GM12878 (cell line): Measurements from ENCODE around the gene KIAA1328. TPM values are rescaled to one million over a fixed set of nuclear protein-coding genes. Genes with fewer than 3 reads are reported as not detected.

Source experiments
- POU2F2 ChIP-seq: IDR thresholded peaks from 3 replicates; pipeline ENCODE4 v1.6.1; 2011; ENCODE audit warnings: low read depth, mild to moderate bottlenecking, low read length, borderline replicate concordance
- SMAD5 ChIP-seq: IDR thresholded peaks from 2 replicates; pipeline ENCODE4 v1.6.1; 2016; ENCODE audit warnings: antibody characterized with exemption, low read depth
- STAT1 ChIP-seq: fragments of 450-650 bp; conservative IDR thresholded peaks from 2 replicates; pipeline ENCODE4 v1.6.1; 2014; ENCODE audit warnings: antibody characterized with exemption, mild to moderate bottlenecking
- polyA plus RNA-seq, 11 experiments: library from polyadenylated mRNA; depleted of rRNA in 4 of 11; unstranded in 6 of 11; stranded (reverse) in 5 of 11; fragments of >200 nt; fragmentation: Nextera tagmentation in 4 of 11; fragmentation: Illumina TruSeq in 1 of 11; extraction: Ambion mirVana in 4 of 11; extraction: Trizol in 1 of 11; gene quantifications; 1 replicate in 1 of 11; 2 replicates in 10 of 11; pipeline versions ENCODE4 v1.2.1 to v1.2.3, GENCODE V29; 2011 to 2016; ENCODE audit warnings: inconsistent platforms in 2 of 11, missing spikeins in 2 of 11, low read depth in 1 of 11
- total RNA-seq, 4 experiments: library from RNA; depleted of rRNA in 3 of 4; stranded (reverse); fragments of >200 nt in 3 of 4; fragmentation: Illumina TruSeq in 1 of 4; extraction: Trizol in 1 of 4; gene quantifications; 2 replicates each; pipeline versions ENCODE4 v1.2.1 to v1.2.3, GENCODE V29; 2013 to 2021
- TF ChIP-seq, protein P1 (sequence below): IDR thresholded peaks from 2 replicates; pipeline ENCODE4 v1.6.1; 2012; ENCODE audit warnings: low read depth, low read length, improper control_type of control experiment
- TF ChIP-seq, protein P2 (sequence below): IDR thresholded peaks from 2 replicates; pipeline ENCODE4 v1.6.1; 2012; ENCODE audit warnings: improper control_type of control experiment, low read depth, low read length; ENCODE audit not compliant: insufficient replicate concordance
- TF ChIP-seq, protein P3 (sequence below): fragments of 450-650 bp; IDR thresholded peaks from 2 replicates; pipeline ENCODE4 v1.6.1; 2016; ENCODE audit warnings: mild to moderate bottlenecking

Gene KIAA1328
- total and polyA plus RNA-seq, 10 of the 15 experiments (the other 5 are each of a cell fraction or from before 2014, with no cell fraction given), result 3.1 to 7.1 (median 4.6) TPM

DNA sequence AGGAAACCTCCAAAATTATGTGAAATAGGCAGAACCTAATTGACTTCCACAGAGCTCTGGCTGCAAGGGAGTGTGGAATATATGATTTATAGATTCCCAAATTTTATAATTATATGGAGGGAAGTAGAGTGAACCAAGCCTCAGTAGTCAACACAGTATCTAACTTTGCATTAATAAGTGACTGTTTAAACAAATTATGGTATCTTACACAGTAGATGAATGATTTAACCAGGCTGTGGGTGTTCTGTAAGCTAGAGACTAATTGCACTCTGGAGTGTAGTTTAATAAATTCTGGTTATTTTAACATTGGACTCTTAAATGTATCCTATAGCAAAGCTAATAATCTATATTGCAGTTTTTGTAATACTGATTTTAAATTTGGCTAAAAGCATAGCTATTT, 183.5 kb downstream of the KIAA1328 start (continued):
- TF ChIP-seq, protein P1, sequence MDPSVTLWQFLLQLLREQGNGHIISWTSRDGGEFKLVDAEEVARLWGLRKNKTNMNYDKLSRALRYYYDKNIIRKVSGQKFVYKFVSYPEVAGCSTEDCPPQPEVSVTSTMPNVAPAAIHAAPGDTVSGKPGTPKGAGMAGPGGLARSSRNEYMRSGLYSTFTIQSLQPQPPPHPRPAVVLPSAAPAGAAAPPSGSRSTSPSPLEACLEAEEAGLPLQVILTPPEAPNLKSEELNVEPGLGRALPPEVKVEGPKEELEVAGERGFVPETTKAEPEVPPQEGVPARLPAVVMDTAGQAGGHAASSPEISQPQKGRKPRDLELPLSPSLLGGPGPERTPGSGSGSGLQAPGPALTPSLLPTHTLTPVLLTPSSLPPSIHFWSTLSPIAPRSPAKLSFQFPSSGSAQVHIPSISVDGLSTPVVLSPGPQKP, result no peak
- TF ChIP-seq, protein P2, sequence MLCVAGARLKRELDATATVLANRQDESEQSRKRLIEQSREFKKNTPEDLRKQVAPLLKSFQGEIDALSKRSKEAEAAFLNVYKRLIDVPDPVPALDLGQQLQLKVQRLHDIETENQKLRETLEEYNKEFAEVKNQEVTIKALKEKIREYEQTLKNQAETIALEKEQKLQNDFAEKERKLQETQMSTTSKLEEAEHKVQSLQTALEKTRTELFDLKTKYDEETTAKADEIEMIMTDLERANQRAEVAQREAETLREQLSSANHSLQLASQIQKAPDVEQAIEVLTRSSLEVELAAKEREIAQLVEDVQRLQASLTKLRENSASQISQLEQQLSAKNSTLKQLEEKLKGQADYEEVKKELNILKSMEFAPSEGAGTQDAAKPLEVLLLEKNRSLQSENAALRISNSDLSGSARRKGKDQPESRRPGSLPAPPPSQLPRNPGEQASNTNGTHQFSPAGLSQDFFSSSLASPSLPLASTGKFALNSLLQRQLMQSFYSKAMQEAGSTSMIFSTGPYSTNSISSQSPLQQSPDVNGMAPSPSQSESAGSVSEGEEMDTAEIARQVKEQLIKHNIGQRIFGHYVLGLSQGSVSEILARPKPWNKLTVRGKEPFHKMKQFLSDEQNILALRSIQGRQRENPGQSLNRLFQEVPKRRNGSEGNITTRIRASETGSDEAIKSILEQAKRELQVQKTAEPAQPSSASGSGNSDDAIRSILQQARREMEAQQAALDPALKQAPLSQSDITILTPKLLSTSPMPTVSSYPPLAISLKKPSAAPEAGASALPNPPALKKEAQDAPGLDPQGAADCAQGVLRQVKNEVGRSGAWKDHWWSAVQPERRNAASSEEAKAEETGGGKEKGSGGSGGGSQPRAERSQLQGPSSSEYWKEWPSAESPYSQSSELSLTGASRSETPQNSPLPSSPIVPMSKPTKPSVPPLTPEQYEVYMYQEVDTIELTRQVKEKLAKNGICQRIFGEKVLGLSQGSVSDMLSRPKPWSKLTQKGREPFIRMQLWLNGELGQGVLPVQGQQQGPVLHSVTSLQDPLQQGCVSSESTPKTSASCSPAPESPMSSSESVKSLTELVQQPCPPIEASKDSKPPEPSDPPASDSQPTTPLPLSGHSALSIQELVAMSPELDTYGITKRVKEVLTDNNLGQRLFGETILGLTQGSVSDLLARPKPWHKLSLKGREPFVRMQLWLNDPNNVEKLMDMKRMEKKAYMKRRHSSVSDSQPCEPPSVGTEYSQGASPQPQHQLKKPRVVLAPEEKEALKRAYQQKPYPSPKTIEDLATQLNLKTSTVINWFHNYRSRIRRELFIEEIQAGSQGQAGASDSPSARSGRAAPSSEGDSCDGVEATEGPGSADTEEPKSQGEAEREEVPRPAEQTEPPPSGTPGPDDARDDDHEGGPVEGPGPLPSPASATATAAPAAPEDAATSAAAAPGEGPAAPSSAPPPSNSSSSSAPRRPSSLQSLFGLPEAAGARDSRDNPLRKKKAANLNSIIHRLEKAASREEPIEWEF, result no peak
- TF ChIP-seq SMAD5, result no peak
- TF ChIP-seq POU2F2, result no peak
- TF ChIP-seq STAT1, result no peak
- TF ChIP-seq, protein P3, sequence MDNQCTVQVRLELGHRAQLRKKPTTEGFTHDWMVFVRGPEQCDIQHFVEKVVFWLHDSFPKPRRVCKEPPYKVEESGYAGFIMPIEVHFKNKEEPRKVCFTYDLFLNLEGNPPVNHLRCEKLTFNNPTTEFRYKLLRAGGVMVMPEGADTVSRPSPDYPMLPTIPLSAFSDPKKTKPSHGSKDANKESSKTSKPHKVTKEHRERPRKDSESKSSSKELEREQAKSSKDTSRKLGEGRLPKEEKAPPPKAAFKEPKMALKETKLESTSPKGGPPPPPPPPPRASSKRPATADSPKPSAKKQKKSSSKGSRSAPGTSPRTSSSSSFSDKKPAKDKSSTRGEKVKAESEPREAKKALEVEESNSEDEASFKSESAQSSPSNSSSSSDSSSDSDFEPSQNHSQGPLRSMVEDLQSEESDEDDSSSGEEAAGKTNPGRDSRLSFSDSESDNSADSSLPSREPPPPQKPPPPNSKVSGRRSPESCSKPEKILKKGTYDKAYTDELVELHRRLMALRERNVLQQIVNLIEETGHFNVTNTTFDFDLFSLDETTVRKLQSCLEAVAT, result no peak
